Uterus (tissue), 4 donors: ENCODE results near the gene TBCD. TPM values are rescaled to one million over a fixed set of nuclear protein-coding genes. Genes with fewer than 3 reads are reported as not detected.

ENCODE experiments used
- DNase-seq, 2 donors: peaks; one replicate each; pipeline ENCODE4 v3.0.0-alpha.2; 2019 to 2020
- H3K27ac ChIP-seq, 2 donors: fragments of 200-600 bp; sonication (generic); 1 replicate in 1 of 2; 2 replicates in 1 of 2; pipeline ENCODE4 v1.5.1; 2016 to 2018
- H3K27me3 ChIP-seq, 2 donors: fragments of 200-600 bp; sonication (generic); one replicate each; pipeline ENCODE4 v1.5.1; 2018 to 2019; ENCODE audit warnings: control low read depth in 1 of 2
- H3K36me3 ChIP-seq, 2 donors: fragments of 200-600 bp; sonication (generic); one replicate each; pipeline ENCODE4 v1.5.1; 2019; ENCODE audit warnings: control low read depth in 1 of 2
- H3K4me1 ChIP-seq, 2 donors: fragments of 200-600 bp; sonication (generic); one replicate each; pipeline ENCODE4 v1.5.1; 2018 to 2019; ENCODE audit warnings: control low read depth in 1 of 2
- H3K4me3 ChIP-seq, 2 donors: fragments of 200-600 bp; sonication (generic); 1 replicate in 1 of 2; 2 replicates in 1 of 2; pipeline ENCODE4 v1.5.1; 2018 to 2019; ENCODE audit warnings: mild to moderate bottlenecking in 1 of 2
- H3K9me3 ChIP-seq, 2 donors: fragments of 200-600 bp; sonication (generic); one replicate each; pipeline ENCODE4 v1.5.1; 2019; ENCODE audit warnings: control low read depth in 1 of 2
- POLR2A ChIP-seq, 2 donors: fragments of 450-650 bp; IDR thresholded peaks; one replicate each; pipeline ENCODE4 v1.6.1; 2016; ENCODE audit warnings: antibody characterized with exemption in 2 of 2, mild to moderate bottlenecking in 1 of 2, moderate library complexity in 1 of 2
- intact Hi-C: fragments of 100-400 bp; cut with DNase I; formaldehyde crosslinking; loops from one replicate; pipeline ENCODE4 v1.15.1; 2023; ENCODE audit warnings: low total_unique reads
- total RNA-seq, 4 donors: library from RNA; depleted of rRNA in 3 of 4; stranded (reverse); fragments of >200 nt in 3 of 4; gene quantifications; one replicate each; pipeline versions ENCODE4 v1.1.0 to v1.2.4, GENCODE V29; 2014 to 2023
- TF ChIP-seq, protein P1 (sequence below), 4 experiments: fragments of 200-600 bp in 2 of 4; fragments of 450-650 bp in 2 of 4; sonication (generic) in 2 of 4; IDR thresholded peaks; one replicate each; pipeline ENCODE4 v1.5.1; 2016 to 2019; ENCODE audit warnings: antibody characterized with exemption in 4 of 4, mild to moderate bottlenecking in 2 of 4, moderate library complexity in 1 of 4
- donor health status: DM: yes; HTN: yes; CAD: no.

Gene TBCD
- total RNA-seq, 4 donors from 2014 or later = 35.9 to 142 (median 61.3) TPM

DNA sequence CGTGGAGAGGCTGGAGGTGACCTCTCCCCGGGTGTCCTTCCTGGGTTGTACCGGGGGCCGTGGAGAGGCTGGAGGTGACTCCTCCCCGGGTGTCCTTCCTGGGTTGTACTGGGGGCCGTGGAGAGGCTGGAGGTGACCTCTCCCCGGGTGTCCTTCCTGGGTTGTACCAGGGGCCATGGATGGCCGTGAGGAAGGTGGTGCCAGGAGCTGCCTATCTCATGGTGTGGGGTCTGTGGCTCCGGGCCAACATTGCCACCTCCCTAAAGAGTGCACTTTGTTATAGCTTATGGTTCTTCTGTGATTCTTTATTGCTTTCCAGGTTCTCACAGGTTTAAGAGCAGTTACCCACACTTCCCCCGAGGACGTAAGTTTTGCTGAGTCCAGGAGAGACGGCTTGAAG is 174.2 kb downstream of the TBCD start:
- H3K9me3 ChIP-seq = no peaks in the 10 kb centered on the region
- no peak for TF ChIP-seq POLR2A (IDR thresholded peaks at IDR 0.05)
- TF ChIP-seq, protein P1, sequence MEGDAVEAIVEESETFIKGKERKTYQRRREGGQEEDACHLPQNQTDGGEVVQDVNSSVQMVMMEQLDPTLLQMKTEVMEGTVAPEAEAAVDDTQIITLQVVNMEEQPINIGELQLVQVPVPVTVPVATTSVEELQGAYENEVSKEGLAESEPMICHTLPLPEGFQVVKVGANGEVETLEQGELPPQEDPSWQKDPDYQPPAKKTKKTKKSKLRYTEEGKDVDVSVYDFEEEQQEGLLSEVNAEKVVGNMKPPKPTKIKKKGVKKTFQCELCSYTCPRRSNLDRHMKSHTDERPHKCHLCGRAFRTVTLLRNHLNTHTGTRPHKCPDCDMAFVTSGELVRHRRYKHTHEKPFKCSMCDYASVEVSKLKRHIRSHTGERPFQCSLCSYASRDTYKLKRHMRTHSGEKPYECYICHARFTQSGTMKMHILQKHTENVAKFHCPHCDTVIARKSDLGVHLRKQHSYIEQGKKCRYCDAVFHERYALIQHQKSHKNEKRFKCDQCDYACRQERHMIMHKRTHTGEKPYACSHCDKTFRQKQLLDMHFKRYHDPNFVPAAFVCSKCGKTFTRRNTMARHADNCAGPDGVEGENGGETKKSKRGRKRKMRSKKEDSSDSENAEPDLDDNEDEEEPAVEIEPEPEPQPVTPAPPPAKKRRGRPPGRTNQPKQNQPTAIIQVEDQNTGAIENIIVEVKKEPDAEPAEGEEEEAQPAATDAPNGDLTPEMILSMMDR (IDR thresholded peaks at IDR 0.05) = no peak
- intact Hi-C loops = no loop called here
- DNase-seq = no peak
- H3K27me3 ChIP-seq = no peaks in the 10 kb centered on the region
- H3K36me3 ChIP-seq = no peaks in the 10 kb centered on the region
- H3K4me3 ChIP-seq = no peak overlapping the region
- no peak overlapping the region for H3K27ac ChIP-seq
- H3K4me1 ChIP-seq = no peaks in the 10 kb centered on the region

DNA sequence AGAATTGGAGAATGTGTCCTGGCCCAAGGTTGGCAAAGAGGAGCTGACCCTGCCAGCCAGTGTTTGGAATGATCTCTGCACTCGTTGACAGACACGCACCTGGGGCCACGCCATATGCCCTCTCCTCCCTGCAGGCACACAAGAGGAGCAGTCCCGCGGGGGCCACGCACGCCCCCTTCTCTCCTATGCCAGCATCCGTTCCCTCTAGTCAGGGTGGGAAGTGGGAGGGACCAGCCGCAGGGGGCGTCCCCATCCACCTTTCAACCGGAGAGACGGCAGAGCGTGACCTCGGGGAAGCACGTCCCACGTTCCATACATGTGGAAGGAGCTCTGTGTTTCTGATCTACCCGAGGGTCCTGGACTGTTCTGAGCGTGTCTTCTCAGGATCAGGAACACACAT is 174.9 kb downstream of the TBCD start:
- H3K27me3 ChIP-seq = no peaks in the 10 kb centered on the region
- H3K9me3 ChIP-seq = no peaks in the 10 kb centered on the region

DNA sequence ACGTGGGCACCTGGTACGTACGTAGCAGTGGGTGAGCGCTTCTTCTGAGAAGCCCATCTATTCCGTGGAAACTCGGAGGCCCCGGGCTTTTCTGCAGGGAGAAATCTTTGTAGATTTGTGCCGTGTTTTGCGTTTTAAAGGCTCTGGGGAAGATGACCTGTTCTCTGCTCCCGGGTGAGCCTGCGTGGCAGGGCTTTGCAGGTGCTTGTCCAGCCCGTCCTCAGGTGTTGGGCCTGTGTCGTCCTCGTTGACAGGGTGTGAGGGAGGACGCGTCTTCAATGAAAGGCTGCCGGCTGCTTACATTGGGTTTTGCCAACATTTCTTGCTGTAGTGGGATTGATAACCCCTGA is 175.4 kb downstream of the TBCD start:
- intact Hi-C loops = no loop called here
- H3K36me3 ChIP-seq = no peaks in the 10 kb centered on the region

More for the DNA sequence above, 174.9 kb downstream of the TBCD start:
- no peak for TF ChIP-seq POLR2A (IDR thresholded peaks at IDR 0.05)
- TF ChIP-seq, protein P1 (IDR thresholded peaks at IDR 0.05) = no peak
- DNase-seq = no peak
- intact Hi-C loops = no loop called here
- Histone ChIP-seq H3K36me3 (no peaks in the 10 kb centered on the region), H3K27ac (no peak overlapping the region), H3K4me1 (no peaks in the 10 kb centered on the region), H3K4me3 (no peak overlapping the region)

DNA sequence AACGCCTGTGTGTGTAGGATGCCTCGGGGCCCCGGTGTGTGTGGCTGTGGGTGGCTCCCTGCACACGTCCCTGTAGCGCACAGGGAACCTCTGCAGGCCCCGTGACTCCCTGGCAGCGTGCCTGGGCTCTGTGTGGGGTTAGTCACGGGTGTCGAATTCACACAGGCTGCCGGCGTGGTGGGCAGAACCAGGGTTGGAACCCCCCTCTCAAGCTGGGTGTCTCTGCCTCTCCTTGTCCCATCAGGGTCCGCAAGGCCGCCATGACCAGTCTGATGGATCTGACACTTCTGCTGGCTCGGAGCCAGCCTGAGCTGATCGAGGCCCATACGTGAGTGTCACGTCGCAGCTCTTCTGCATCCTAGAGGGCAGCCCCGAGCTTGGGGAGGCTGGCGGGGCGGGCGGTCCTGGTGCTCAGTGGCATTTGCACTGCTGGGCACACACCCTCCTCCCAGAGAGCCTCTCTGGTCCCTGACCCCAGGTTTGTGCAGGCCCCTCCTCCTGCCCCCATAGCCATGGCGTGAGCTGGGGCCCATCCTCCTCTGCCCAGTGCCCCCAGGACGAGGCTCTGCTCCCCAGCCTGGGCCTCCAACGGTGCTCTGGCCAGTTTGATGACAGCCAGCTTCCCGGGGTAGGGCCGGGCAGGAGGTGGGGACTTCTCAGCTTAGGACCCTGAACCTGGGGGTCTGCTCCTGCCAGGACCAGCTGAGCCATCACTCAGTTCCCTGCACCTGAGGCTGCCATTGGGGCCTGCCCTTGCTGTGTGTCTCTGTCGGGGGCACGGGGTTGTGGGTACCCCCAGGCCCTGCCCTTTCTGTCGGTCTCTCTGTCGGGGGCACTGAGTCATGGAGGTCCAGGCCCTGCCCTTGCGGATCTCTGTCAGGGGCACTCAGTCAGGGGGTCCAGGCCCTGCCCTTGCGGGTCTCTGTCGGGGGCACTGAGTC is 176.1 kb downstream of the TBCD start:
- DNase-seq = no peak
- TF ChIP-seq, protein P1 (IDR thresholded peaks at IDR 0.05) = no peak
- TF ChIP-seq POLR2A (IDR thresholded peaks at IDR 0.05) = no peak
- H3K4me3 ChIP-seq = no peak overlapping the region
- H3K36me3 ChIP-seq = no peaks in the 10 kb centered on the region
- H3K4me1 ChIP-seq = peaks cover 0 to 3% of the 10 kb centered on the region in 2 donors
- H3K9me3 ChIP-seq = no peaks in the 10 kb centered on the region
- no peak overlapping the region for H3K27ac ChIP-seq
- H3K27me3 ChIP-seq = no peaks in the 10 kb centered on the region
- intact Hi-C loops = no loop called here

More for the DNA sequence above, 175.4 kb downstream of the TBCD start:
- Histone ChIP-seq H3K9me3 (no peaks in the 10 kb centered on the region), H3K4me3 (no peak overlapping the region), H3K4me1 (peaks cover 0 to 3% of the 10 kb centered on the region in 2 donors), H3K27ac (no peak overlapping the region), H3K27me3 (no peaks in the 10 kb centered on the region)
- no peak for DNase-seq
- TF ChIP-seq POLR2A (IDR thresholded peaks at IDR 0.05) = no peak
- TF ChIP-seq, protein P1 (IDR thresholded peaks at IDR 0.05) = no peak

DNA sequence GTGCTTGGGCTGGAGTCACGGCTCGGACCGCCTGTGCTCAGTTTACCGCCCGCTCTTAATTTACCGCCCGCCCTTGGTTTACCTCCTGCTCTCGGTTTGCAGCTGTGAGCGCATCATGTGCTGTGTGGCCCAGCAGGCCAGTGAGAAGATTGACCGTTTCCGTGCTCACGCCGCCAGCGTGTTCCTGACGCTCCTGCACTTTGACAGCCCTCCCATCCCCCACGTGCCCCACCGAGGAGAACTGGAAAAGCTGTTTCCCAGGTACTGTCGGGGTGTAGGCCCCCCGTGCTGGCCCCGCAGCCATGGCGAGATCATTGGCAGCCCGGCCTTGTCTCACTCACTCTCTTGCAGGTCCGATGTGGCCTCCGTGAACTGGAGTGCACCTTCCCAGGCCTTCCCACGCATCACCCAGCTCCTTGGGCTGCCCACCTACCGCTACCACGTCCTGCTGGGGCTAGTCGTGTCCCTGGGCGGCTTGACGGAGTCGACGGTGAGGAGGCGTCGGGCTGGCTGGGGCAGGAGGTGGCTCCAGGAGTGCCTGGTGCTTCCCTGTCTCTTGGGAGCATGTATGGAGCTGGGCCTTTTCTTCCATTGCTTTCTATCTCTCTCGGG is 177.3 kb downstream of the TBCD start:
- Histone ChIP-seq H3K9me3 (no peaks in the 10 kb centered on the region), H3K4me1 (peaks cover 0 to 3% of the 10 kb centered on the region in 2 donors), H3K36me3 (no peaks in the 10 kb centered on the region), H3K27me3 (no peaks in the 10 kb centered on the region), H3K27ac (no peak overlapping the region), H3K4me3 (no peak overlapping the region)
- intact Hi-C loops = no loop called here
- TF ChIP-seq POLR2A (IDR thresholded peaks at IDR 0.05) = no peak
- TF ChIP-seq, protein P1 (IDR thresholded peaks at IDR 0.05) = no peak
- DNase-seq = no peak
